HepG2 (cell line): ENCODE measurements around the gene PALM. TPM values are rescaled to one million over a fixed set of nuclear protein-coding genes. Genes with fewer than 3 reads are reported as not detected.

Source experiments
- ARNTL ChIP-seq: sonication (generic); formaldehyde crosslinking; IDR thresholded peaks from 2 replicates; pipeline ENCODE4 v1.4.0; 2020; ENCODE audit warnings: mild to moderate bottlenecking, missing genetic modification reagents
- BRF2 ChIP-seq: sonication (generic); formaldehyde crosslinking; IDR thresholded peaks from 2 replicates; pipeline ENCODE4 v1.8.1; 2022; ENCODE audit warnings: mild to moderate bottlenecking, missing genetic modification reagents
- CBX2 ChIP-seq, 2 experiments: fragments of 200-600 bp in 1 of 2; sonication (generic); formaldehyde crosslinking in 1 of 2; IDR thresholded peaks; 2 replicates each; pipeline versions ENCODE4 v1.7.0 to v1.8.1; 2018 to 2022; ENCODE audit warnings: low read depth in 2 of 2, low read length in 1 of 2, mild to moderate bottlenecking in 1 of 2, missing genetic modification reagents in 1 of 2
- GABPA ChIP-seq, 2 experiments: IDR thresholded peaks; 2 replicates each; pipeline ENCODE4 v1.6.1; 2011 to 2016; ENCODE audit warnings: low read depth in 2 of 2, low read length in 1 of 2, missing biosample characterization in 1 of 2, missing genetic modification characterization in 1 of 2
- GPN1 ChIP-seq: sonication (generic); formaldehyde crosslinking; IDR thresholded peaks from 2 replicates; pipeline ENCODE4 v1.5.1; 2020; ENCODE audit warnings: missing genetic modification reagents, borderline replicate concordance
- GZF1 ChIP-seq: sonication (generic); formaldehyde crosslinking; IDR thresholded peaks from 2 replicates; pipeline ENCODE4 v1.5.1; 2020; ENCODE audit warnings: mild to moderate bottlenecking, missing genetic modification reagents
- HIVEP1 ChIP-seq: sonication (generic); formaldehyde crosslinking; IDR thresholded peaks from 2 replicates; pipeline ENCODE4 v1.4.0; 2020; ENCODE audit warnings: mild to moderate bottlenecking, missing genetic modification reagents
- KAT7 ChIP-seq: IDR thresholded peaks from 2 replicates; pipeline ENCODE4 v1.6.1; 2018; ENCODE audit warnings: borderline replicate concordance, missing compliant biosample characterization
- MXD3 ChIP-seq: IDR thresholded peaks from 2 replicates; pipeline ENCODE4 v1.6.1; 2016; ENCODE audit warnings: mild to moderate bottlenecking, missing biosample characterization, missing genetic modification reagents
- SMARCE1 ChIP-seq: fragments of 450-650 bp; IDR thresholded peaks from 2 replicates; pipeline ENCODE4 v1.6.1; 2017; ENCODE audit warnings: borderline replicate concordance
- ZNF512B ChIP-seq: sonication (generic); formaldehyde crosslinking; IDR thresholded peaks from 2 replicates; pipeline ENCODE4 v1.5.1; 2020; ENCODE audit warnings: missing genetic modification reagents, mild to moderate bottlenecking, borderline replicate concordance
- polyA plus RNA-seq, 8 experiments: library from polyadenylated mRNA; depleted of rRNA in 3 of 8; stranded (reverse) in 7 of 8; unstranded in 1 of 8; fragments of >200 nt; fragmentation: Illumina TruSeq in 4 of 8; extraction: Trizol in 4 of 8; gene quantifications; 2 replicates each; pipeline versions ENCODE4 v1.2.1 to v1.2.3, GENCODE V29; 2011 to 2016; ENCODE audit warnings: low read depth in 4 of 8, missing spikeins in 1 of 8, mixed read lengths in 1 of 8; ENCODE audit not compliant: insufficient read depth in 1 of 8
- total RNA-seq, 5 experiments: library from RNA; depleted of rRNA; stranded (reverse); fragments of >200 nt; fragmentation: Illumina TruSeq; extraction: Trizol; gene quantifications; 2 replicates each; pipeline ENCODE4 v1.2.3, GENCODE V29; 2016; ENCODE audit warnings: low read depth in 1 of 5
- TF ChIP-seq, protein P1 (sequence below): IDR thresholded peaks from 2 replicates; pipeline ENCODE4 v1.6.1; 2016; ENCODE audit warnings: control low read depth
- TF ChIP-seq, protein P2 (sequence below): IDR thresholded peaks from 2 replicates; pipeline ENCODE4 v1.4.0; 2020; ENCODE audit warnings: mild to moderate bottlenecking, missing genetic modification reagents
- TF ChIP-seq, protein P3 (sequence below): sonication (generic); formaldehyde crosslinking; IDR thresholded peaks from 2 replicates; pipeline ENCODE4 v1.5.0; 2020; ENCODE audit warnings: missing genetic modification reagents, mild to moderate bottlenecking, borderline replicate concordance
- TF ChIP-seq, protein P4 (sequence below): sonication (generic); formaldehyde crosslinking; IDR thresholded peaks from 2 replicates; pipeline ENCODE4 v1.8.0; 2022; ENCODE audit warnings: missing genetic modification reagents, low read depth, mild to moderate bottlenecking, borderline replicate concordance

PALM gene
- total and polyA plus RNA-seq, 2 of the 13 experiments (the other 11 are each of a cell fraction or from before 2014, with no cell fraction given) = 4.0 to 9.7 TPM

DNA sequence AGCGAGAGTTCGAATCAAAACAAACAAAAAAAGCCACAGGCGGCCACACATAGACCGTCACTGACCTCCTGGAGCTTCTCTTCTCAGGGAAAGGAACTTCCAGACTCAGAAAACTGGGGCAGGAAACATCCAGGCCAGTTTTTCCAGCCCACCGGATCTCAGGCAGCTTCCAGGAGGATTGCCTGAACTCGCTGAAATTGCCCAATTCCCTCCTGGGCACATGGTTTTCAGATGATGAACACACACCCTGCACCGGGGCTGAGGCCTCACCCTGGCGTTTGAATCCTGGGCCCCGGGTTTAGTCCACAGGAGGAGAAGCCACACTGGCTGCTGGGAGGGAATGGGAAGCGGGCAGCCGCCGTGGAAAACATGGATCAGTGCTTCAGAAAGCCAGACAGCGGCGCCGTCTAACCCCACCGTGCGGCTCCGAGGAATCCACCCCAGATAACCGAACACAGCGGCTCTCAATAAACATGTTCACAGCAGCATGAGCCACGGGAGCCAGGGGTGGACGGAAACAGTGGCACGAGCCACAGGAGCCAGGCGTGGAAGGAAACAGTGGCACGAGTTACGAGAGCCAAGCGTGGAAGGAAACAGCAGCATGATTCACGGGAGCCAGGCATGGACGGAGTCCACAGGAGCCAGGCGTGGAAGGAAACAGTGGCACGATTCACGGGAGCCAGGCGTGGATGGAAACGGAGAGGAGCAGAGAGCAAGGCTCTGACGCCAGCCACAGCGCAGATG lies 70.3 kb downstream of the PALM start (continued):
- no peak for TF ChIP-seq BRF2
- peak; percentile 89 for TF ChIP-seq HIVEP1 (CRISPR knock-in tag)
- TF ChIP-seq, protein P1, sequence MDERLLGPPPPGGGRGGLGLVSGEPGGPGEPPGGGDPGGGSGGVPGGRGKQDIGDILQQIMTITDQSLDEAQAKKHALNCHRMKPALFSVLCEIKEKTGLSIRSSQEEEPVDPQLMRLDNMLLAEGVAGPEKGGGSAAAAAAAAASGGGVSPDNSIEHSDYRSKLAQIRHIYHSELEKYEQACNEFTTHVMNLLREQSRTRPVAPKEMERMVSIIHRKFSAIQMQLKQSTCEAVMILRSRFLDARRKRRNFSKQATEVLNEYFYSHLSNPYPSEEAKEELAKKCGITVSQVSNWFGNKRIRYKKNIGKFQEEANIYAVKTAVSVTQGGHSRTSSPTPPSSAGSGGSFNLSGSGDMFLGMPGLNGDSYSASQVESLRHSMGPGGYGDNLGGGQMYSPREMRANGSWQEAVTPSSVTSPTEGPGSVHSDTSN (CRISPR knock-in tag) = no peak
- TF ChIP-seq, protein P2, sequence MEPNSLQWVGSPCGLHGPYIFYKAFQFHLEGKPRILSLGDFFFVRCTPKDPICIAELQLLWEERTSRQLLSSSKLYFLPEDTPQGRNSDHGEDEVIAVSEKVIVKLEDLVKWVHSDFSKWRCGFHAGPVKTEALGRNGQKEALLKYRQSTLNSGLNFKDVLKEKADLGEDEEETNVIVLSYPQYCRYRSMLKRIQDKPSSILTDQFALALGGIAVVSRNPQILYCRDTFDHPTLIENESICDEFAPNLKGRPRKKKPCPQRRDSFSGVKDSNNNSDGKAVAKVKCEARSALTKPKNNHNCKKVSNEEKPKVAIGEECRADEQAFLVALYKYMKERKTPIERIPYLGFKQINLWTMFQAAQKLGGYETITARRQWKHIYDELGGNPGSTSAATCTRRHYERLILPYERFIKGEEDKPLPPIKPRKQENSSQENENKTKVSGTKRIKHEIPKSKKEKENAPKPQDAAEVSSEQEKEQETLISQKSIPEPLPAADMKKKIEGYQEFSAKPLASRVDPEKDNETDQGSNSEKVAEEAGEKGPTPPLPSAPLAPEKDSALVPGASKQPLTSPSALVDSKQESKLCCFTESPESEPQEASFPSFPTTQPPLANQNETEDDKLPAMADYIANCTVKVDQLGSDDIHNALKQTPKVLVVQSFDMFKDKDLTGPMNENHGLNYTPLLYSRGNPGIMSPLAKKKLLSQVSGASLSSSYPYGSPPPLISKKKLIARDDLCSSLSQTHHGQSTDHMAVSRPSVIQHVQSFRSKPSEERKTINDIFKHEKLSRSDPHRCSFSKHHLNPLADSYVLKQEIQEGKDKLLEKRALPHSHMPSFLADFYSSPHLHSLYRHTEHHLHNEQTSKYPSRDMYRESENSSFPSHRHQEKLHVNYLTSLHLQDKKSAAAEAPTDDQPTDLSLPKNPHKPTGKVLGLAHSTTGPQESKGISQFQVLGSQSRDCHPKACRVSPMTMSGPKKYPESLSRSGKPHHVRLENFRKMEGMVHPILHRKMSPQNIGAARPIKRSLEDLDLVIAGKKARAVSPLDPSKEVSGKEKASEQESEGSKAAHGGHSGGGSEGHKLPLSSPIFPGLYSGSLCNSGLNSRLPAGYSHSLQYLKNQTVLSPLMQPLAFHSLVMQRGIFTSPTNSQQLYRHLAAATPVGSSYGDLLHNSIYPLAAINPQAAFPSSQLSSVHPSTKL = peak; percentile 77
- no peak for TF ChIP-seq GABPA (IDR thresholded peaks at IDR 0.05; ENCODE audit: low read depth, low read length)
- peak; percentile 28; the same call in 1 of the 2 replicates for TF ChIP-seq GABPA (CRISPR knock-in tag; IDR thresholded peaks at IDR 0.05; ENCODE audit: low read depth)
- TF ChIP-seq MXD3 = peak; percentile 87
- TF ChIP-seq, protein P3, sequence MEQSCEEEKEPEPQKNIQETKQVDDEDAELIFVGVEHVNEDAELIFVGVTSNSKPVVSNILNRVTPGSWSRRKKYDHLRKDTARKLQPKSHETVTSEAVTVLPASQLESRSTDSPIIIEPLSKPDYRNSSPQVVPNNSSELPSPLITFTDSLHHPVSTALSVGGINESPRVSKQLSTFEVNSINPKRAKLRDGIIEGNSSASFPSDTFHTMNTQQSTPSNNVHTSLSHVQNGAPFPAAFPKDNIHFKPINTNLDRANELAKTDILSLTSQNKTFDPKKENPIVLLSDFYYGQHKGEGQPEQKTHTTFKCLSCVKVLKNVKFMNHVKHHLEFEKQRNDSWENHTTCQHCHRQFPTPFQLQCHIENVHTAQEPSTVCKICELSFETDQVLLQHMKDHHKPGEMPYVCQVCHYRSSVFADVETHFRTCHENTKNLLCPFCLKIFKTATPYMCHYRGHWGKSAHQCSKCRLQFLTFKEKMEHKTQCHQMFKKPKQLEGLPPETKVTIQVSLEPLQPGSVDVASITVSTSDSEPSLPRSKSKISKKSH (CRISPR knock-in tag) = 0 out of 2 replicates have a peak, but pooled peaks have one; percentile 64
- TF ChIP-seq, protein P4, sequence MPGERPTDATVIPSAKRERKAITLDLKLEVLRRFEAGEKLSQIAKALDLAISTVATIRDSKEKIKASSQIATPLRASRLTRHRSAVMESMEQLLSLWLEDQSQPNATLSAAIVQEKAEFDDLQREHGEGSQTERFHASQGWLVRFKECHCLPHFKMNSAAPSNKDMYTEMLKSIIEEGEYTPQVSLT (CRISPR knock-in tag) = no peak; the same call in 1 of the 2 replicates
- TF ChIP-seq SMARCE1 = no peak
- TF ChIP-seq KAT7 = no peak
- no peak for TF ChIP-seq ZNF512B (CRISPR knock-in tag)
- no peak for TF ChIP-seq CBX2 (IDR thresholded peaks at IDR 0.05; ENCODE audit: low read depth, low read length)
- no peak for TF ChIP-seq CBX2 (CRISPR knock-in tag; IDR thresholded peaks at IDR 0.05; ENCODE audit: low read depth)
- peak; percentile 78; the same call in 1 of the 2 replicates for TF ChIP-seq ARNTL (CRISPR knock-in tag)
- TF ChIP-seq GZF1 = no peak
- TF ChIP-seq GPN1 (CRISPR knock-in tag) = no peak
